Panc1 (cell line): ENCODE measurements around the gene CYP39A1. TPM values are rescaled to one million over a fixed set of nuclear protein-coding genes. Genes with fewer than 3 reads are reported as not detected.

ENCODE experiments used
- ATAC-seq: fragments of 200-7000 bp; cut with Tn5 transposase; 2 replicates; pipeline ENCODE4 v1.9.1; 2020; ENCODE audit warnings: mild to moderate bottlenecking, moderate library complexity
- BruUV-seq: library from RNA; stranded (reverse); fragments of 400-500 nt; replicated peaks from 2 replicates; lab custom pipeline; 2021; lab: Mats Ljungman, UMichigan
- CTCF ChIA-PET: fragments of 300-600 bp; sonication (Branson Sonifier 250); formaldehyde crosslinking; loops from one replicate; lab custom pipeline; 2022; ENCODE audit warnings: antibody characterized with exemption; lab: Charles Lee
- POLR2A ChIA-PET: fragments of 300-600 bp; sonication (Branson Sonifier 250); formaldehyde crosslinking; loops from one replicate; lab custom pipeline; 2022; ENCODE audit warnings: antibody characterized with exemption; lab: Charles Lee
- DNase-seq: peaks from one replicate; pipeline ENCODE4 v3.0.0-alpha.2; 2010; ENCODE audit warnings: low read depth, low spot score
- H3K27ac ChIP-seq: 2 replicates; pipeline ENCODE4 v1.5.1; 2011; ENCODE audit warnings: mild to moderate bottlenecking, low read length, inconsistent platforms
- H3K27me3 ChIP-seq: fragments of 200-500 bp; sonication (Bioruptor generic); 2 replicates; pipeline ENCODE4 v1.6.0; 2014; ENCODE audit warnings: low read length, inconsistent platforms; ENCODE audit not compliant: control insufficient read depth, insufficient read depth
- H3K36me3 ChIP-seq: fragments of 200-500 bp; sonication (Bioruptor generic); 2 replicates; pipeline ENCODE4 v1.5.1; 2014; ENCODE audit warnings: inconsistent platforms, mild to moderate bottlenecking, low read length, moderate library complexity; ENCODE audit not compliant: control insufficient read depth, insufficient read depth
- H3K4me1 ChIP-seq: 2 replicates; pipeline ENCODE4 v1.5.1; 2011; ENCODE audit warnings: inconsistent platforms, mild to moderate bottlenecking, low read length, moderate library complexity; ENCODE audit not compliant: control insufficient read depth, insufficient read depth
- H3K4me3 ChIP-seq, 2 experiments: 2 replicates each; pipeline ENCODE4 v1.5.1; 2011 to 2012; ENCODE audit warnings: low read depth in 2 of 2, low read length in 2 of 2, mild to moderate bottlenecking in 2 of 2, inconsistent platforms in 1 of 2, moderate library complexity in 1 of 2
- H3K9me3 ChIP-seq: fragments of 200-500 bp; sonication (Bioruptor generic); 2 replicates; pipeline ENCODE4 v1.5.1; 2014; ENCODE audit warnings: low read depth, mild to moderate bottlenecking, inconsistent platforms, low read length, moderate library complexity; ENCODE audit not compliant: control insufficient read depth, insufficient read depth
- POLR2AphosphoS5 ChIP-seq: IDR thresholded peaks from 2 replicates; pipeline ENCODE4 v1.6.1; 2012; ENCODE audit warnings: mild to moderate bottlenecking, low read depth, low read length, moderate library complexity
- SIN3A ChIP-seq: IDR thresholded peaks from 2 replicates; pipeline ENCODE4 v1.6.1; 2012; ENCODE audit warnings: low read depth, mild to moderate bottlenecking, low read length, moderate library complexity, borderline replicate concordance; ENCODE audit not compliant: insufficient read depth
- TCF7L2 ChIP-seq: IDR thresholded peaks from 2 replicates; pipeline ENCODE4 v1.6.1; 2011; ENCODE audit warnings: mild to moderate bottlenecking, low read depth, low read length, inconsistent platforms
- in situ Hi-C: cut with HindIII; loops from 2 replicates; pipeline ENCODE4 v1.10.0; 2016; ENCODE audit warnings: low sequenced_read_pairs, low pct_unique_long_range_greater_than_20kb
- intact Hi-C: fragments of 100-400 bp; cut with micrococcal nuclease; formaldehyde crosslinking; loops from one replicate; pipeline ENCODE4 v1.10.0; 2022; ENCODE audit not compliant: unreplicated experiment
- total RNA-seq: library from RNA; stranded (reverse); gene quantifications from one replicate; pipeline ENCODE4 v1.2.1, GENCODE V29; 2021; ENCODE audit not compliant: unreplicated experiment
- TF ChIP-seq, protein P1 (sequence below), 2 experiments: IDR thresholded peaks; 2 replicates each; pipeline ENCODE4 v1.6.1; 2011 to 2012; ENCODE audit warnings: low read depth in 2 of 2, control low read depth in 1 of 2, low read length in 1 of 2, mild to moderate bottlenecking in 1 of 2, moderate library complexity in 1 of 2; ENCODE audit not compliant: insufficient read depth in 1 of 2
- TF ChIP-seq, protein P2 (sequence below): fragments of 450-650 bp; IDR thresholded peaks from 2 replicates; pipeline ENCODE4 v1.5.1; 2017; ENCODE audit warnings: mild to moderate bottlenecking

CYP39A1 gene
- total RNA-seq, 1 experiment from 2014 or later, result 0.72 TPM

DNA sequence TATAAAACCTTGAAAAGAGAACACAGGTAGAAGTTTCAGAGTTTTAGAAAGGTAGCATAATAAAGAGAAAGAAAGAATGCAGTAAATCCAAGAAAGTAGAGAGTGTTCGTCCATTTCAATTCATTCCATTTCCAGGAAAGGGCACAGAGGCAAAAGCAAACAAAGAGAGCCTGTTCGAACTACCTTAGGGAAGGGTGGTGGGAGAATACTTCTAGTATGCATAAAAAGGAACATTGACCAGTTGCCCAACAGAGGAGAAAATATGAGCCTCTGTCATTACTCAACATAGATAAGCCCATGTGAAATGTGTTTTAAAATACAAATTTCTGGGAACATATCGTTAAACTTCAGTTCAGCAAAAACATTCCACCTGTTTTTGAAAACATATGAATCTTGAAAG is 60.6 kb downstream of the CYP39A1 start:
- Histone ChIP-seq H3K9me3 (no peaks in the 10 kb centered on the region), H3K27me3 (no peaks in the 10 kb centered on the region), H3K4me1 (no peaks in the 10 kb centered on the region), H3K4me3 (no peak overlapping the region), H3K27ac (no peak overlapping the region), H3K36me3 (no peaks in the 10 kb centered on the region)
- ATAC-seq, result no peak
- ChIA-PET CTCF (no interaction called here), POLR2A (no interaction called here)
- BruUV-seq, result no TSS peak
- no peak for DNase-seq
- intact Hi-C loops, result no loop called here
- TF ChIP-seq, protein P1, sequence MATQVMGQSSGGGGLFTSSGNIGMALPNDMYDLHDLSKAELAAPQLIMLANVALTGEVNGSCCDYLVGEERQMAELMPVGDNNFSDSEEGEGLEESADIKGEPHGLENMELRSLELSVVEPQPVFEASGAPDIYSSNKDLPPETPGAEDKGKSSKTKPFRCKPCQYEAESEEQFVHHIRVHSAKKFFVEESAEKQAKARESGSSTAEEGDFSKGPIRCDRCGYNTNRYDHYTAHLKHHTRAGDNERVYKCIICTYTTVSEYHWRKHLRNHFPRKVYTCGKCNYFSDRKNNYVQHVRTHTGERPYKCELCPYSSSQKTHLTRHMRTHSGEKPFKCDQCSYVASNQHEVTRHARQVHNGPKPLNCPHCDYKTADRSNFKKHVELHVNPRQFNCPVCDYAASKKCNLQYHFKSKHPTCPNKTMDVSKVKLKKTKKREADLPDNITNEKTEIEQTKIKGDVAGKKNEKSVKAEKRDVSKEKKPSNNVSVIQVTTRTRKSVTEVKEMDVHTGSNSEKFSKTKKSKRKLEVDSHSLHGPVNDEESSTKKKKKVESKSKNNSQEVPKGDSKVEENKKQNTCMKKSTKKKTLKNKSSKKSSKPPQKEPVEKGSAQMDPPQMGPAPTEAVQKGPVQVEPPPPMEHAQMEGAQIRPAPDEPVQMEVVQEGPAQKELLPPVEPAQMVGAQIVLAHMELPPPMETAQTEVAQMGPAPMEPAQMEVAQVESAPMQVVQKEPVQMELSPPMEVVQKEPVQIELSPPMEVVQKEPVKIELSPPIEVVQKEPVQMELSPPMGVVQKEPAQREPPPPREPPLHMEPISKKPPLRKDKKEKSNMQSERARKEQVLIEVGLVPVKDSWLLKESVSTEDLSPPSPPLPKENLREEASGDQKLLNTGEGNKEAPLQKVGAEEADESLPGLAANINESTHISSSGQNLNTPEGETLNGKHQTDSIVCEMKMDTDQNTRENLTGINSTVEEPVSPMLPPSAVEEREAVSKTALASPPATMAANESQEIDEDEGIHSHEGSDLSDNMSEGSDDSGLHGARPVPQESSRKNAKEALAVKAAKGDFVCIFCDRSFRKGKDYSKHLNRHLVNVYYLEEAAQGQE (IDR thresholded peaks at IDR 0.05; ENCODE audit: insufficient read depth in 1 of 2, low read depth in 2 of 2, low read length in 1 of 2), result no peak
- TF ChIP-seq POLR2AphosphoS5 (no peak), TCF7L2 (no peak), SIN3A (no peak)
- TF ChIP-seq, protein P2, sequence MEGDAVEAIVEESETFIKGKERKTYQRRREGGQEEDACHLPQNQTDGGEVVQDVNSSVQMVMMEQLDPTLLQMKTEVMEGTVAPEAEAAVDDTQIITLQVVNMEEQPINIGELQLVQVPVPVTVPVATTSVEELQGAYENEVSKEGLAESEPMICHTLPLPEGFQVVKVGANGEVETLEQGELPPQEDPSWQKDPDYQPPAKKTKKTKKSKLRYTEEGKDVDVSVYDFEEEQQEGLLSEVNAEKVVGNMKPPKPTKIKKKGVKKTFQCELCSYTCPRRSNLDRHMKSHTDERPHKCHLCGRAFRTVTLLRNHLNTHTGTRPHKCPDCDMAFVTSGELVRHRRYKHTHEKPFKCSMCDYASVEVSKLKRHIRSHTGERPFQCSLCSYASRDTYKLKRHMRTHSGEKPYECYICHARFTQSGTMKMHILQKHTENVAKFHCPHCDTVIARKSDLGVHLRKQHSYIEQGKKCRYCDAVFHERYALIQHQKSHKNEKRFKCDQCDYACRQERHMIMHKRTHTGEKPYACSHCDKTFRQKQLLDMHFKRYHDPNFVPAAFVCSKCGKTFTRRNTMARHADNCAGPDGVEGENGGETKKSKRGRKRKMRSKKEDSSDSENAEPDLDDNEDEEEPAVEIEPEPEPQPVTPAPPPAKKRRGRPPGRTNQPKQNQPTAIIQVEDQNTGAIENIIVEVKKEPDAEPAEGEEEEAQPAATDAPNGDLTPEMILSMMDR, result no peak
- in situ Hi-C loops, result no loop called here

DNA sequence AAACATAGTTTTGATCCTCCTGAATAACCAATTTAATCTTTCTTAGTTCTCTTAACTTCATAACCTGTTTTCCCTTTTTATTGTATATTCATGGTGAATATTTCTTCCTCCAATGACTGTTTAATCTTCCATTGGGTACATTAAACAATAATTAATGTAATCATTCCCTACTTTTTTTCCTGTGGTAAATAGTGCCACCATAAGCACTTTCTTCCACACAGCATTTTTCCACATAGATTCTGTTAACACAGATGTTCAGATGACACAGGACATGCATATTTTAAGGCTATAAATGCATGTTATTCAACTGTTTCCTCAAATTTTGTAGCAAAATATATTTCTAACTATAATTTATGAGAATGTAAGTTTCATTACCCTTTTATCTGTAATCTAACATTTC is 61.9 kb downstream of the CYP39A1 start:
- H3K4me3 ChIP-seq, result no peak overlapping the region
- DNase-seq (no peak), ATAC-seq (no peak)
- H3K9me3 ChIP-seq, result no peaks in the 10 kb centered on the region
- ChIA-PET POLR2A (no interaction called here), CTCF (no interaction called here)
- H3K36me3 ChIP-seq, result no peaks in the 10 kb centered on the region
- H3K27me3 ChIP-seq, result no peaks in the 10 kb centered on the region
- intact Hi-C loops (no loop called here), in situ Hi-C loops (no loop called here)
- H3K4me1 ChIP-seq, result no peaks in the 10 kb centered on the region
- BruUV-seq, result no TSS peak
- TF ChIP-seq POLR2AphosphoS5 (no peak), TCF7L2 (no peak), SIN3A (no peak)
- TF ChIP-seq, protein P1 (IDR thresholded peaks at IDR 0.05; ENCODE audit: insufficient read depth in 1 of 2, low read depth in 2 of 2, low read length in 1 of 2), result no peak
- TF ChIP-seq, protein P2, result no peak
- H3K27ac ChIP-seq, result no peak overlapping the region
